Progenitor cell of endocrine pancreas (in vitro differentiated cells): Measurements from ENCODE around the gene UNC13C. TPM values are rescaled to one million over a fixed set of nuclear protein-coding genes. Genes with fewer than 3 reads are reported as not detected.

Experiments
- DNase-seq: peaks from one replicate; pipeline ENCODE4 v3.0.0; 2021; ENCODE audit warnings: low spot score; ENCODE audit not compliant: unreplicated experiment
- H3K27ac Mint-ChIP-seq: 2 replicates; pipeline ENCODE4 v1.8.0; 2021; ENCODE audit warnings: mild to moderate bottlenecking, moderate library complexity, mixed read lengths
- H3K27me3 Mint-ChIP-seq: 2 replicates; pipeline ENCODE4 v1.8.0; 2021; ENCODE audit warnings: mixed read lengths
- H3K36me3 Mint-ChIP-seq: 2 replicates; pipeline ENCODE4 v1.8.0; 2022; ENCODE audit warnings: mixed read lengths; ENCODE audit not compliant: insufficient read depth
- H3K4me1 Mint-ChIP-seq: 2 replicates; pipeline ENCODE4 v1.8.0; 2021; ENCODE audit warnings: low read depth, mixed read lengths
- H3K4me3 Mint-ChIP-seq: 2 replicates; pipeline ENCODE4 v1.8.0; 2021; ENCODE audit warnings: low read depth, mild to moderate bottlenecking, moderate library complexity, mixed read lengths
- H3K9me3 Mint-ChIP-seq: 2 replicates; pipeline ENCODE4 v1.8.0; 2021; ENCODE audit warnings: low read depth, mixed read lengths
- CTCF ChIP-seq: fragments of 200-600 bp; sonication (generic); IDR thresholded peaks from one replicate; pipeline ENCODE4 v1.5.0; 2021; ENCODE audit warnings: antibody characterized with exemption, mild to moderate bottlenecking; ENCODE audit not compliant: unreplicated experiment
- total RNA-seq: library from RNA; stranded (reverse); gene quantifications from 2 replicates; pipeline ENCODE4 v1.2.1, GENCODE V29; 2021

The UNC13C gene
- total RNA-seq, 1 donor from 2014 or later: 7.3 TPM

- H3K36me3 Mint-ChIP-seq: no peaks in the 10 kb centered on the region
- H3K27me3 Mint-ChIP-seq: no peaks in the 10 kb centered on the region
- no peak overlapping the region for H3K27ac Mint-ChIP-seq
- no peak overlapping the region for H3K4me3 Mint-ChIP-seq
- no peak for DNase-seq
- peaks cover 1% of the 10 kb centered on the region for H3K4me1 Mint-ChIP-seq
- peaks cover 4% of the 10 kb centered on the region for H3K9me3 Mint-ChIP-seq
- TF ChIP-seq CTCF: no peak
These were observed 503.6 kb downstream of the UNC13C start for GRCh38 chr15:54481819-54482218.

GRCh38 chr15:54482251-54482650 lies 504.0 kb downstream of the UNC13C start:
- H3K27me3 Mint-ChIP-seq: no peaks in the 10 kb centered on the region
- TF ChIP-seq CTCF: no peak
- H3K9me3 Mint-ChIP-seq: peaks cover 4% of the 10 kb centered on the region
- H3K4me3 Mint-ChIP-seq: no peak overlapping the region
- peaks cover 1% of the 10 kb centered on the region for H3K4me1 Mint-ChIP-seq
- no peak for DNase-seq
- H3K36me3 Mint-ChIP-seq: no peaks in the 10 kb centered on the region
- H3K27ac Mint-ChIP-seq: no peak overlapping the region

DNA sequence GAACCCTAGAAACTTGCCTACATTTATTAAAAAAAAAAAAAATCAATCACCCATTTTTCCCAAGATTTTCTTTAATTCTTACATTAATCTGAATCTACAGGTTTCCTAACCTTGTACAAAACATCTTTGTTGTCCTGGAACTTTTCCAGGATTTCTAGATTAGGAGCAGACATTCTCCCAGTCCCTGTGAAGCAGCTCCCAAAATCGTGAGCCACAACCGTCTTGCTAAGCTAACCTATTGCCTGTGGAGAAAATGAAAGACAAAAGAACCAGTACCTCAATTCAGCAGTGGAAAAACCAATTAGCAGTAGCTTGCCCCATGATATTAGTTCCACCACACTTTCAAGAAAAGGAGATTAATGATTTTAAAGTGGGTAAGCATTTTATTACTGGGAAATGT lies 522.1 kb downstream of the UNC13C start:
- DNase-seq: no peak
- Mint-ChIP-seq H3K9me3 (no peaks in the 10 kb centered on the region), H3K4me3 (no peak overlapping the region), H3K36me3 (no peaks in the 10 kb centered on the region), H3K4me1 (peaks cover 5% of the 10 kb centered on the region), H3K27me3 (no peaks in the 10 kb centered on the region), H3K27ac (no peak overlapping the region)
- no peak for TF ChIP-seq CTCF

DNA sequence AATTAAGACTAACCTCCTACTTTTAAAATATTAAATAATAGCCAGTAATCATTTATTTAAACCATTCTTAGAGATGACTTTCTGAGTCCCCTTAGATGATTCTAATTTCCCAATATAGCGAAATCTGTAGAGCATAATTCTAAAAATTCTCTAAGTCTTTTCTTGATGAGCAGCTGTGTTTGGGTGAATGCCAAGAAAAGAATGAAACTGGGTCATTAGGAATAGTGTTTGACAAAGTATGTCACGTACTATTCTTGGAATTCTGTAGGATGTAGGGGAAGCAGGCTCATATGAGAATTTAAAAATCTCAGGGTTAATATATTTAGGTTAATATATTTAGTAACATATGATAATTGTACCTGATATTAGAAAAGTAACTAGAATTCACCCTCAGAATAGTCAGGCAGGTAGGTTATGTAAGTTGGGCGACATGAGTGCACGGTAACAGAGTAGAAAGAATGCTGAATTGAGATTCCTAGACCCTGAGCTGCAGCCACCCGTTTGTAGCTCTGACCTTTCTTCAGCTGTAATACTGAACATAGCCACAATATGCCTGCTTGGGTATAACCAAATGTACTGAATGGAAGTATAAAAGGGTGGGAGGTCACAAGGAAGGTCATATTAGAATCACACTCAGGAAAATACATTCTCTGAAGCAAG lies 524.3 kb downstream of the UNC13C start:
- Mint-ChIP-seq H3K9me3 (no peaks in the 10 kb centered on the region), H3K27ac (no peak overlapping the region), H3K36me3 (no peaks in the 10 kb centered on the region), H3K27me3 (no peaks in the 10 kb centered on the region), H3K4me1 (peaks cover 21% of the 10 kb centered on the region), H3K4me3 (no peak overlapping the region)
- no peak for DNase-seq
- peak; percentile 11 for TF ChIP-seq CTCF

DNA sequence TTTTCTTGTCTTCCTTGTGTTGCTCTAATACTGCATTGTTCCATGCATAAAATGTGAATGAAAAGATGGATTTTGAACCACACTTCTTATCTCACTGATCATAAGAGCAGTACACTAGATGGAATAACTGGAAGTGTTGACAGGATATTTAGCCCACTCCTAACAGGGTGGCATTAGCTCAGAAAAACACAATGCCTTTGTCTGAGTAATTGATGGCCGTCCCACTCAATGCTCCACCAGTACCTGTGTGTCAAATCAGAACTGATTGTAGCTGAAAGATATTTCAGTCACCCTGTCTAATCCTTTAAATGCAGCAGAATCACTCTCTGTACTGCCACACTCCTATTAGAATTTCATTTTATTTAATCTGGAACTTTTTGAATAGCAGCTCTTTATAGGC lies 526.5 kb downstream of the UNC13C start:
- Mint-ChIP-seq H3K27ac (no peak overlapping the region), H3K4me3 (no peak overlapping the region), H3K36me3 (no peaks in the 10 kb centered on the region), H3K4me1 (peaks cover 23% of the 10 kb centered on the region), H3K9me3 (no peaks in the 10 kb centered on the region), H3K27me3 (no peaks in the 10 kb centered on the region)
- DNase-seq: no peak
- TF ChIP-seq CTCF: no peak
